HG03469 (cell line): ENCODE measurements around the gene RADIL.

ENCODE experiments used
- ATAC-seq: cut with Tn5 transposase; IDR thresholded peaks from one replicate; pipeline ENCODE4 v1.9.1; 2021; ENCODE audit warnings: mild to moderate bottlenecking, moderate library complexity, moderate number of reproducible peaks; ENCODE audit not compliant: unreplicated experiment

Gene RADIL

DNA sequence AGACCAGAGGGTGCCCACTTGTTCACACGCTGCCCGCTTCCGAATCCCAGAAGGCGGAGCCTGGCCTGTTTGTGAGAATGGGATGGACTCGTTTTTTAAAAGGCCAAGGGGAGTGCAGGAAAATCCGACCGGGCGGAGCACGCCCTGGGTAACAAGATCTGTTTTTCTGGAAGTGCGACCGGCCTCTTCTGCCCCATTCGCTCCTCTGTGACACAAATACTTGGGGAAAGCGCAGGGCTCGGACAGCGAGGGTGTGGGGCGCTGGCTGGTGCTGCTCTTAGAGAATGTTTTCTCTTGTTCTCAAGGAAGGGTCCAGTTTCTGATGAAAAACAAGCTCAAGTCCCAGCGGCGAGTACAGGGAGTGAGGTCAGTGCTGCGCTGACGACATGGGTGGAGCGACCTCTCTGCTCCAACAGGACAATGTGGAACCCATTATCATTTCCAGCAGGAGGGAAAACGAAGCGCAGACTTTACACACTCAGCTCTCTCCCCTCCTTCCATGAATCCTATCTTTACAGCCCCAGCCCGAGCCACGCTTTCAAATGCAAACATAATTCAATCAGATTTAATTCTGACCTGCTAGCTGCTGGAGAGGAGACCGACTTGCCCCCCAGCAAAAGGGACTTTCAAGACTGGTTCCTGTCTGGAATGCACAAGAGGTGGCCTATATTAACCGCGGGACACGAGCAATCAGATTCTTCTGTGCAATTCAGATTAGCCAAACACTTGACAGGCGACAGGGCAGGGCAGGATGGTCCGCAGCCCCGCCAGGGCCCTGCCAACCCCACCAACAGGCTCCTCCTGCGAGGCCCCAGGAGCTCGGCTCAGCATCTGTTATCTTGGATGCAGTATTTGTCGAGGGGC lies 1.1 kb downstream of the RADIL start:
- ATAC-seq, result no peak

DNA sequence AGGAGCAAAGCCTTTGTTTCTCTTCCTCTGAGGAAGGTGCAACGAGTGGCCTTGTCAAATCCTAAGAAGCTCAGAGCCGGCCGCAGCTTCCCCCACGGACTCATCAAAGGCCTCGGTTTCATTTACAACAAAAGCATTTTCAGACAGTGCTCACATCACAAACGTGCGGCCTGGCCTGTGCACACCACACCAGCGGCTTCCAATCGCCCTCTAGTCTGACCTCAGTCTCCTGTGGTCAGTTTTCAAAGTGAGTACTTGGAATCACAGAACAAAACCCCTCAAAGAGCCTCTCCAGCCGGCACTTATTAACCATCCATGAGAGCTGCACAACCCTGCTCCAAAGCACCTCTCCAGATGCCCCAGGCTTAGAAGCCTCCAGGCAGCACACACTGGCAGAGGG lies 3.3 kb downstream of the RADIL start:
- no peak for ATAC-seq

DNA sequence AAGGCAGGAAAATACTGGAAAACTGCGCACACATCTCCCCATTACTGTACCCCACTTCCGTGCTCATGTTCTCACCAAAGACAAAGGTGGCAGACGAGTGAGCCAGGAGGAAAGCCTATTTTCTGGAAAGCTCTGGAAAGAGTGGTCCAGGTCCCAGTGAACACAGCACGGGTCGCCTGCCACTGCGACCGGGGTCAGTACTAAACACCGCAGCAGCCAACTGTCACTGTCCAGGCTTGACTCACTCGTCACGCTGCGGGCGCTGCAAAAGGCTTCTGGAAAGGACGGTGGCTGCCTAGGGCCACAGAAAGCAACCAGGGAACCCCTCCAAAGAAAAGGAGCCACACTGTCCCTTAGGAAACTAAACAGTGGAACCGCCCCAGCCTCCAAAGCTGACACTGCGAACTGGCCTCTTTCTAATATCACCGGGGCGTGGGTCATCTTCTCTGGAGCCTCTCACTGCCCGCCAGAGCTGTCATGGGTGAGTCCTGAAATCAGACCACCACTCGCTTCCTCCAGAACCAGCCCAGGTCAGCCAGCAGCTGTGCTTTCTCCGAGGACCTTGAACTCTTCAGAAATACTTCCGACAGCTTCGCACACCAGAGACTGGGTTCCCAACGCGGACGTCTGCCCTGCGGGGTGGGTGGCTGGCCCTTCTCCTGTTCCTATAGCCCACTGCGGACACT lies 4.0 kb downstream of the RADIL start:
- ATAC-seq, result no peak

DNA sequence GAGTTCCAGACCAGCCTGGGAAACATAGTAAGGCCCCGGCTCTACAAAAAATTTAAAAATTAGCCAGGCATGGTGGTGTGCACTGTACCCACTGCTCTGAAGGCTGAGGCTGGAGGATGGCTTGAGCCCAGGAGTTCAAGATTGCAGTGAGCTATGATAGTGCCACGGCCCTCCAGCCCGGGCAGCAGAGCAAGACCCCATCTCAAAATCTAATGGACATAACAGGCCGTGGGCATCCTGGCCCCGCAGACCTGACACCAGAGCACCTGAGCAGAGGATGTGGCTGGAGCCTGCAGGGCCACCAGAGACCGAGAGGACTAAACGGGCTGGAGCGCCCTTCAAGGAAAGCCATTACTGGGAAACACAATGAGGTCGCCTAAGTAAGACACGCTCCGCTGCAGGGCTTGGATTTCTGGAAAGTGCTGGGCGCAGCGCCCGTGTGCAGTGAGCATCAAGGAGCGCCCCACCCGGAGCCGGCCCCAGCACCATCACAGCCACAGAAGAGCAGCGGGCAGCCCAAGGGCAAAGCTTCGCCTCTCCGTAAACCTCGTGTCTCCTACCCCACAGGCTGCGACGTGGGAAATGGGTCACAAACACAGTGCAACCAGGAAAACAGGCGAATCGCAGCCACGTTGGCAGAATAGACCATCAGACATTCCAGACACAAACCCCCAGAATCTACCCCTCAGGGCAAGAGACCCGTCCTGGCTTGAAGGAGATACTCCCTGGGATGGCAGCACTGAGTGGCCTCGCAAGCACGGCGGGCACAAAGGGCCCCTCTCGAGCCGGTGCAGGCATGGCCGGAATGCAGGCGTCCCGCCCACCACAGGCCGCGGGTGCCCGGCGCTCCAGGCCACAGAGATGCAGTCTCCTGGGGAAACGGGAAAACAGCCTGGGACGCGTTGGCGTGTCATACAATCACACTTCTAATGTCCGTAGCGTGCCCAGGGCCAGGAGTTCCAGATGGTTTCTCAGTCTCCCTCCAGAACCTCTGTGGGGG lies 4.9 kb downstream of the RADIL start:
- ATAC-seq, result no peak

DNA sequence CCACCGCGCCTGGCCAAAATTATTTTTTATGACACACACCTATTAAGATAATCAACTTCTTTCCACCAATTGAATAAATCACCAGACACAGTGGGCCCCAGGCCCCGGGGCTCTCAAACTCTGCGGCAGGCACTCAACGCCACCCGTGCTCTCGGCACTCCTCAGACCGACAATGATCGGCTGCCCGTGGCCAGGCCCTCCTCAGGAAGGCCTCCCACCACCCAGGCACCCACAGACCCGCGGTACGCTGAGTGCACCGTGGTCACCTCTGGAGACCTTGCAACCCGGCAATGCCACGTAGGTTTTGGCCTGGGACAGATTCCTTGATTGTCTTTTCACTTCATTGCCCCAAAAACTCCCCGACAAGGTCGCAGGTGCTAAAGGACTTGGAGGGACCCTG lies 6.9 kb downstream of the RADIL start:
- ATAC-seq, result no peak

DNA sequence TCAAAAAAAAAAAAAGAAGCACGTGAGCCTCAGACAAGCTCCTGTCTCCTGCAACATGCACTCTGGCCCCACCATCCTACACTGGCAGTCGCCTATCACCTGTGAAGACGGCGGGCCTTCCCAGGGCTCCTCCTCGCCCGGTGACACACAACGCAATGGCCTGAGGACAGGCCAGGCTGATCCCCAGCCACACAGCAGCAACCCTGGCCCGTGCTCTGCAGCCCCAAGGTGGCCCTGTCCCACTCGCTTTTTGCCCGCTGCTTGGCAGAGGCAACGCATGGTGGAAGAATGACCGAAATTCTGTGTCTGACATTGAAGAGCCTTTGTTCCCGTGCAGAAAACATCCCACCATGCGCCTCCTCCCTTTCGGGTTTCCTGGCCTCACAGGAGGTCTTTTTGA lies 8.1 kb downstream of the RADIL start:
- no peak for ATAC-seq

DNA sequence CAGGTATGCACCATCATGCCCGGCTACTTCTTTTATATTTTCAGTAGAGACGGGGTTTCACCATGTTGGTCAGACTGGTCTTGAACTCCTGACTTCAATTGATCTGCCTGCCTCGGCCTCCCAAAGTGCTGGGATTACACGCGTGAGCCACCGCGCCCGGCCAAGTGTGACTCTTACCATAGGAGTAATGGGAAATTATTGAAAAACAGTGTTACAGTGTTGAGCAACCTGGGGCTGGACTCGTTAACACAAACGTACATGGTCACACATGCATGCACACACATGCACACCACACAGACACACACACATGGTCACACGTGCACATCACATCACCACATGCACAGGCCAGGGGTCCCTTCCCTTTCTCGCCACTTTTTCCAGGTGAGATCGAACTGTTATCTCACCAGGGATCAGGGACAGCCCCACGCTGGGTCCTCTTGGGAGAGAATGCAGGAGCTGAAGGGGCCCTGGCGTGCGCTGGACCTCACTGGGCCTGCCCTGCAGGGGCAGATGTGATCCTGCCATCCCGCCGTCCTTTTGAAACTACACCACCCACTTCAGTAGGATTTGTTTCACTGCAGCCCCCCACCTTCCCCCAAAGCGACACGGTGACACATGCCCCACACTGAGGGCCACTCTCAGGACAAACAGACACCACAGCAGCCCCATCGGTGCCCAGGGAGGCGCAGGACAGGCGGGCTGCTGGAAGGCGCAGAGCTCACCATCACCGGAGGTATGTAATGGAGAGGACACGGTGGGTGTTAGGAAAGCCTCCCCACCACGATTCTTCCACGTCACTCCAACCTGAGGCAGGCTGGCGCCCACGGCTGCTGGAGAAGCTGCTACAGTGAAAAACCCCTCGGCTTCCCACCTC lies 10.2 kb downstream of the RADIL start:
- no peak for ATAC-seq

DNA sequence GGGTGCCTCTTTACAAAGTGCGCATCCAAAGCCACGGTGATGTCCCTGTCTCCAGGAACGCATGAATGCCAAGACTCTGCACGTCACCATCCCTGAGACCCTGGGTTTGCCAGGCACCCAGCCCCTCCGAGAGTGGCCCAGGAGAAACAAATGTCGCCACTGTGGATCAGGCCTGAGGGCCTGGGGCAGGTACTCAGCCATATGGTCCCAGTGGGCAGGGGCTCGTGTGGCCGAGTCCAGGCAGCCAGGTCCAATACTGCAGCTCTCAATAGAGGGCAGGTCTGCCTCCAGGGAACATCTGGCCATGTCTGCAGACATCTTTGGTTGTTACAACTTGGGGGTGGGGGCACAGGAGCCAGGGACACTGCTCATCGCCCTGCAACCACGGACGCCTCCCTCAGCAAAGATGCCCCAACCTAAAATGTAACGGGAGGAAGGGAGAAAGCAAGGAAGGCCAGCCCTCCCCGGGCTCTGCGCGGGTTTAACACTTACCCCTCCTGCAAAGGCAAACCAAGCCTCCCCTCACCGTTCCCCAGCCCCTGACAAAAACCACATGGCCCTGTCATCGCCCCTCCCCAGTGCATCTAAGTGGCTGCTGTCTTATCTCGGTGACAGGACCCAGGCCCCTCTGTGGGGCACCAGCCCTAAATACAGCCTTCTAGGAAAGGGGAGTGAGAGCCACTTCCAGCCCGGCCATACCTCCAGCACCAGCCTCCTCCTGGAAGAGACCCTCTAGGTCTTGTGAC lies 11.4 kb downstream of the RADIL start:
- no peak for ATAC-seq

DNA sequence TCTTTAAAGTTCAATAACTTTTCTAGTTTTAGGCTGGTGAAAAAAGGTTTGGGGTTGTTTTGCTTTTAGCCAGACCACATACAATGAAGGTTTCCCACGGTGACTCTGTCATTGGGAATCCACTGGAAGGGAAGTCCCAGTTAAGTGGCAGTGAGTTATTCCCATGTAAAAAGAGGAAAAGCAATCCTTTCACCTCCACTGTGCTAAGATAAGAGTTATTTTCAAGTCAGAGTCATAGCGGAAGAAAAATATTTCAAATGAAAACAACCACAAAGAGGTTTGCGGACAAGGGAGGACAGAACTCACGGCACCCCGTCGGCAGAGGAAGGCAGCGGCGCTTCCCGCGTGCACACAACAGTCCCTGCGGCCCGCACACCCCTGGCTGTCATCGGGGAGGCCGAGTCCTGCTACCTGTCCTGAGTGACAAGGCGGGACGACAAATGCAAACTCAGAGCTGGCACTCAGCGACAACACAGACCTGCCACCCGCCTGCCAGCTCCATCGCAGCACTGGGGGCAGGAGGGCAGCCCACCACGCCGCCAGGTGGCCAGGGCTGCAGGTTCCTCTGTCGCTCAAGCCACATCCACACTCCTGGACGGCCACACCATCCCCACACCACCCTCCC lies 12.3 kb downstream of the RADIL start:
- no peak for ATAC-seq

DNA sequence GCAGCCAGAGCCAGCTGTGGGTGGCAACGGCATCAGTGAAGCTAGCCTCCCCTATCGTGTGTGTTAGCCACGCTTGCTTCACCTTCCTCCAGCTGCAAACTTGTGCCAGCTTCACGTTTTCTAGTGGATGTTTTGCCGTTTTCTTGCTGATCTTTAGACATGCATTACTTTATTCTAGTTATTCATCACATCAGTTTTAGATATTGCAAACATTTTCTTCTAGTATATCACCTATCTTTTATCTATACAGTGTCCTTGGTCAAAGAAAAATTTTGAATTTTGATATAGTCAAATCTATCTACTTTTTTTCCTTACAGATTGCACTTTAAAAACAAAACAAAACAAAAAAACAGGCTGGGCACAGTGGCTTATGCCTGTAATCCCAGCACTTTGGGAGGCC lies 15.0 kb downstream of the RADIL start:
- no peak for ATAC-seq

DNA sequence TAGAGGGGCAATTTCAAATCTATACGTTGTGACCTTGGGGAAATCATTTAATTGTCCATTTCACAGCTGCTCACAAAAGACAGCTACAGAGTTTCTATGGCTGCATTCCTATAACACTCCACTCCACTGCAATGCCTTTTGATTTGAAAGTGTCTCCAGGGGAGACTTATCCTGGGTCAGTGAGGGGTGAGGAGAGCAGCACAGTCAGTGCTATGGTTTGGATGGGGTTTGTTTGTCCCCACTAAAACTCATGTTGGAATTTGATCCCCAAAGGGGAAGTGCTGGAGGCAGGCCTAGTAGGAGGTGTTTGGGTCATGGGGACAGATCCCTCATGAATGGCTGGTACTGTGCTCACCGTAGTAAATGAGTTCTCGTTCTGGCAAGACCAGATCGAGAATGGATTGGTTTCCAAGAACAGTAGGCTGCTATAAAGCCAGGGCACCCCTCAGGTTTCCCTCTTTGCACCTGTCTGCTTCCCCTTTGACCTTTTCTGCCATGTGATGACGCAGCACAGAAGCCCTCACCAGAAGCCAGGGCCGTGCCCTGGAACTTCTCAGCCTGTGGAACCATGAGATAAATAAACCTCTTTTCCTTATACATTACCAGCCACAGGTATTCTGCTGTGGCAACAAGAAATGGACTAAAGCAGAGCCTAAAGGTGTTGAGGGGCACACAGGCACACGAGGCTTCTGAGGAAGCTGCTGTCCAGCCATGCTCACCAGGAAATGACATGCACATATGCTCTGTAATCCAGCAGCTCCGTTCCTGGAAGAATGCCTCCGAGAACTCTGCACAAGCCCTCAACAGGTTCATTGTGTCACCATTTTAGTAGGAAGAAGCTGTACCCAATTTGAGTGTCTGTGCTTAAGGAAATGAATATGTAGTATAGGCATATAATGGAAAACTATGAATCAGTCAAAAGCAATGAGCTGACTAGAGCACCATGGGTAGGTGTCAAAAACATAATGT lies 16.7 kb downstream of the RADIL start:
- no peak for ATAC-seq

DNA sequence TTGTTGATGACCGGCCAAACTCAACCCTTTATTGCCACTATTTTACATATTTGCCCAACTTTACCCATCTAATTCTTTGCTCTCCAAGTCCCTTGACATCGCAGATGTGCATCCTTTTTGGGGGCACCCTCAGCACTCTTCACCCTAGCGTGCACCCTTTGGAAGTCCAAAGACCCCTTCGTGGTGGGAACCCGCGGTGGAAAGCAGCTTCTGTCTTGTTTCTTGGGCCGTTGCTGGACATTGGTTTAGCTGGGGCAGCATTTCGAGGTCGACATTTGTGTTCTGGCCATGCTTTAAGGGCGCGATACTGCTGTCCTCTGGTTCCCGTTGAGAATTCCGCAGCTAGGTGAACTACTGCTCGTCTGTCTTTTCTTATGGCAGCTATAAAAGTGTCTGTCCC lies 21.4 kb downstream of the RADIL start:
- ATAC-seq, result no peak

DNA sequence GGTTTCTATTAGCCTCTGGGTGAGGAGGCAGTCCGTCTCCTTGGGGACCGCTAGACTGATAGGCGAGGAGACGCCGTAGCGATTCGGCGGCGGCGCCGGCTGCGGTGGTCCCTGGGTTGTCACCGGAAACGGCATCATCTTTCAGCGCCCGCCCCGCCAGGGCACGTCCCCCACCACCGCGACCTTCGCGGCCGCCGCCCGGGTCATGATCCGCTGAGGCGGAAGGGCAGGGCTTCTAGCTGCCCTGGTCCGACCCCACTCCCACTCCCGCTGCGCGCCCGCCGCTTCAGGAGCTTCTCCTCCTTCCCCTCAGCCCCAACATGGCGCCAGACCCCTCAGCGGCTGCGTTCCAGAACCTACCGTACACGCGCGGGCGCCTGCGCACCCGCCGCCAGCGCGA lies 21.8 kb downstream of the RADIL start, which contains the start of gene PAPOLB:
Gene PAPOLB (minus strand): TSS at position 358 of the 400 bp plus-strand sequence. CDS start 220 bp downstream, at position 138.
- no peak for ATAC-seq

DNA sequence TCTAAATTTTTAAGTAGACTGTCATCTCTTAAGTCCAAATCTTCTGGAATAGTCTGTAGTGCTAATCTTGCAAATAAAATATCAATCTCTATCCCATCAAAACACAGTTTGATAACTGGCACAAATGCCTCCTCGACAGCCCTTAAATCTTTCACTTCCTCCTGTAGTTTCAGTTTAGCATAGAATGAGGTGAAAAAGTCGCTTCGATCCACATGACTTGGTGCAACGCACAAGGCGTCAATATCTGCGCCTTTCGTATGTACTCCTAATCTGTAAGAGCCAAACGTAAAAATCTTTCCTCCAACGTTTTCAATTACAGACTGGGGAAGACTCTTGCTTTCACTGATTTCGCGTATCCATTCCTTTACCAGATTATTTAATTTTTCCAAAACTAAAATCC lies 22.3 kb downstream of the RADIL start:
- no peak for ATAC-seq

DNA sequence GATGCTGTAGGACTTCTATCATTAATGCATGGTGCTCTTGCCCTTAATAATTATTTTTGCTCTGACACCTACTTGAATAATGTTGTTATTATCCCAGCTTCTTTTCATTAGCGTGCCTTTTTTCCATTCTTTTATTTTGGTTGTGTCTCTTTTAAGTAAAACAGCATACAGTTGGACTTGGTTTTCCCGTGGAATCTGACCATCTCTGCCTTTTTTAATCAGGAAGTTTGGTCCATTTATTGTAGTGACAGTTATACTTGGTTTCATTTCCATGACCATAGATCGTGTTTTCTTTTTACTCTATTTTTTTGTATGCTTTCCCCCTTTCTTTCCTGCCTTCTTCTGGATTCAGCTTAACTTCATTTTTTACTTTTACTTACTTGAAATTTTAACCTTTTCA lies 26.3 kb downstream of the RADIL start:
- ATAC-seq, result no peak

DNA sequence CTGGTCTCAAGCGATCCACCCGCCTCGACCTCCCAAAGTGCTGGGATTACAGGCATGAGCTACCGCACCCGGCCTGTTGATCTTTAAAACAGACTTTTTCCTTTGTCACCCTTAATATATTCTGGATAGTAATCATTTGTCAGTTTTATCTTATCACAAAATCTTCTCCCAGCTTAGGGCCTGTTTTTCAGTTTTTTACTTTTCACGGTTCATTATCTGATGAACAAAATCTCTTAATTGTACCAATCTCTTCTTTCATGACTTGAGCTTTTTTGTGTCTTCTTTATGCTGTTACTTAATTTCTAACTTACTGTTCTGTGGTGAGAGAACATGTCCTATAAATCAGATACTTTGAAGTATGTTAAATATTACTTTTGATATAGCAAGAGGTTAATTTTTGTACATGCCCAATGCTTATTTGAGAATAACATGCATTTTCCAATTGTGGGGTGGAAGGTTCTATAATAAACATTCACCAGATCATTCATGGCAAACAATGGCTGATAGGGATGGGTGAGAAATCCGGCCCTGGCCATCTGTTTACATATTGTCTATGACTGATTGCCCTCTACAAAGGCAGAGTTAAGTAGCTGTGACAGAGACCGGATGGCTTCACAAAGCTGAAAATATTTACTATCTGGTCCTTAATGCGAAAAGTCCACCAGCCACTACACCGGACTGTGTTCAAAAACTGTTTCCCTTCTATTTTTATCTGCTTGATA lies 27.0 kb downstream of the RADIL start:
- no peak for ATAC-seq

DNA sequence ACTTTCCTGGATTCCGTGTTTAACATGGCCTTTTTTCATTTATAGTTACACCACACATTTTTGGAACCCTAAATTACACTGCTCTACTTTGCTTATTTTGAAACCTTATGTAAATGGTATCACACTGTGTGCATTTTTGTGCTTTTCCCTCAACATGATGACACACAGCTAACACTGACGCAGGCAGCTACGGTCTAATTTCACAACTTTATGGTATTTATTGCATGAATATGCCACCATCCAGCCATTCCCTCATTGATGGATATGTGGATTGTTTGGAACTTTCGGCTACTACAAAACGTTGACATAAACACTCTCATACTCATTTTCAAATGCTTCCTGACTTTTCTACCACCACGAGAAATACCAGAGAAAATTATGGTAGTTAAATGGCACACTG lies 28.6 kb downstream of the RADIL start:
- no peak for ATAC-seq
